ENCODE results near the gene TPMT.
A peak's percentile ranks its signal among the peaks of the same experiment; 100 is the strongest.
"Not testable (repeated sequence)": the region's sequence is repeated elsewhere in the genome, so short reads cannot be mapped to it uniquely, and the experiment has no call there.

The TPMT gene

DNA sequence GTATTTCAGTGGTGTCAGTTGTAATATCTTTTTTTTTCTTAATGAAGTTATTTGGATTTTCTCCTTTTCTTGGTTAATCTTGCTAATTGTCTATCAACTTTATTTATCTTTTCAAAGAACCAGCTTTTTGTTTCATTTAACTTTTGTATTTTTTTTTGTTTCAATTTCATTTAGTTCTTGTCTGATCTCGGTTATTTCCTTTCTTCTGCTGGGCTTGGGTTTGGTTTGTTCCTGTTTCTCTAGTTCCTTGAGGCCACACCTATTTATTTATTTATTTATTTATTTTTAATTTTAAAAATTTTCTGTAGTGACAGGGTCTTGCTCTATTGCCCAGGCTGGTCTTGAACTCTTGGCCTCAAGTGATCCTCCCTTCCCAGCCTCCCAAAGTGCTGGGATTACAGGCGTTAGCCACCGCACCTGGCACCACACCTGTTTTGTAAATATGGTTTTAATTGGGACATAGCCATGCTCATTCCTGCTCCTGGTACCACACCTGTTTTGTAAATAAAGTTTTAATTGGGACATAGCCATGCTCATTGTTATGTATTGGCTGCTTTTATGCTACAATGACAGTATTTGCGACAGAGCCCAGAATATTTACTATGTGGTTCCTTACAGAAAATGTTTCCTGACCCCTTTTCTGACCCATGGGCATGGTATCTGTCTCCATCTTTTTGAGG is 22.5 kb upstream of the TPMT start:
- H3K4me3 ChIP-seq (ENCODE audit: control insufficient read depth, low read depth, low read length), result no peak overlapping the region
- no peak for TF ChIP-seq CTCF (IDR thresholded peaks at IDR 0.05; ENCODE audit: control insufficient read depth, insufficient read depth, low read depth, low read length, missing control alignments)
- no peak for DNase-seq (ENCODE audit: low read depth)

GRCh38 chr6:18176198-18176597 is 21.3 kb upstream of the TPMT start:
- not testable (repeated sequence) for DNase-seq (ENCODE audit: low read depth); H3K4me3 ChIP-seq (ENCODE audit: control insufficient read depth, low read depth, low read length)

DNA sequence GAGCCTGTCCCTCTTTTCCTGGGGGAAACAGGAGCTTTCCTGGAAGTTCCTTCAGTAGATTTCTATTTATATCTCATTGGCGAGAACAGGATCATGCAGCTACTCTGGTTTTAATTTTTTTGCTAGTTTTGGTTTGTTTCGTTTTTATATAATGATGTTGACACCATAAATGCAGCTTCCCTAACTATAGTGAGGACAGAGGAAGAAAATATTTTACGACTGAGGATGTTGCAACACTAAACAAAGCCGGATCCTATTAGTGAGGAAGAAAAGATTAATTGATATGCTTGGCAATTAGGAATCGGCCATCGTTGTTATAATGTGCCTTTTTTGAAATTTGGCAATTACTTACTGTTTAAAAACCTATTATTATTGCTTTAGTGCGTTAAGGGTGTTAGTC is 17.0 kb upstream of the TPMT start:
- H3K4me3 ChIP-seq (ENCODE audit: control insufficient read depth, low read depth, low read length), result no peak overlapping the region
- no peak for DNase-seq (ENCODE audit: low read depth)
- no peak for TF ChIP-seq CTCF (IDR thresholded peaks at IDR 0.05; ENCODE audit: control insufficient read depth, insufficient read depth, low read depth, low read length, missing control alignments)

DNA sequence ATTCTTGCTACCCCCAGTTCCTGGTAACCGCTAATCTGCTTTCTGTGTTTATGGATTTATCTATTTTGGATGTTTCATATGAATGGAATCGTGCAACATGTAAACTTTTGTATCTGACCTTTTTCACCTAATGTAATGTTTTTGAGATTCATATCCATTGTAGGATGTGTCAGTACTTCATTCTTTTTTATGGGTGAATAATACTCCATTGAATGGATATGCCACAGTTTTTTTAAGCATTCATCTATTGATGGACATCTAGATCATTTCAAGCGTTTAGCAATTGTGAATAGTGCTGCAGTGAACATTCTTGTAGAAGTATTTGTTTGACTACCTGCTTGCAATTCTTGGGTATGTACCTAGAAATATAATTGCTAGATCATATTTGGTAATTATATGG is 13.4 kb upstream of the TPMT start:
- no peak for DNase-seq (ENCODE audit: low read depth)
- no peak overlapping the region for H3K4me3 ChIP-seq (ENCODE audit: control insufficient read depth, low read depth, low read length)
- TF ChIP-seq CTCF (IDR thresholded peaks at IDR 0.05; ENCODE audit: control insufficient read depth, insufficient read depth, low read depth, low read length, missing control alignments), result no peak

DNA sequence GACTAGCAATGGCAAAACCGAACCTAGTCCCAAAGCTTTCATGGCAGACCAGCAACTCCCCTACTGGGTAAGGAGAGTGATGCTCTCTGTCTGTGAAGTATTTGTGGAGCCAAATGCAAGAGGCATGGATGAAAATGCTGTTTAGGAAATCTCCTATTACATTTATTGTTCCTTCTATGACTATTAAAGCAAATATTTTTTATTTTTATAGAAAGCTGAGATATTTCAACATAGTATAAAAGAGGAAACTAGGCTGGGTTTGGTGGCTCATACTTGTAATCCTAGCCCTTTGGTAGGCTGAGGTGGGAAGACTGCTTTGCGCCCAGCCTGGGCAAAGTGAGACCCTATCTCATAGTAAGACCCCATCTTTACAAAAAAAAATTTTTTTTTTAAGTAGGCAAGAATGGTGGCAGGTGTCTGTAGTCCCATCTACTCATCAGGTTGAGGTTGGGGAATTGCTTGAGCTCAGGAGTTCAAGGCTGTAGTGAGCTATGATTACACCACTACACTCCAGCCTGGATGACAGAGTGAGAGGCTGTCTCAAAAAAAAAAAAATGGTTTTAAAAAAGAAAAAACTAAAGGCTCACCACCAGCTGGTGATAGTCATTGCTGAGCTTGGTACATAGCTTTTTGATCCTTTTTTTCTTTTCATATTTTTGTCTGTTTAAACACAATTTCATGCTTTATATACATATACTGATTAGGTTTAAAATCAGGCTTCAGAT is 11.6 kb upstream of the TPMT start:
- no peak overlapping the region for H3K4me3 ChIP-seq (ENCODE audit: control insufficient read depth, low read depth, low read length)
- TF ChIP-seq CTCF (IDR thresholded peaks at IDR 0.05; ENCODE audit: control insufficient read depth, insufficient read depth, low read depth, low read length, missing control alignments), result peak; percentile 8
- DNase-seq (ENCODE audit: low read depth), result peak; percentile 52

GRCh38 chr6:18165751-18166150 is 10.9 kb upstream of the TPMT start:
- no peak for DNase-seq (ENCODE audit: low read depth)
- H3K4me3 ChIP-seq (ENCODE audit: control insufficient read depth, low read depth, low read length), result no peak overlapping the region
- TF ChIP-seq CTCF (IDR thresholded peaks at IDR 0.05; ENCODE audit: control insufficient read depth, insufficient read depth, low read depth, low read length, missing control alignments), result no peak

GRCh38 chr6:18162401-18162800 is 7.5 kb upstream of the TPMT start:
- DNase-seq (ENCODE audit: low read depth), result no peak
- TF ChIP-seq CTCF (IDR thresholded peaks at IDR 0.05; ENCODE audit: control insufficient read depth, insufficient read depth, low read depth, low read length, missing control alignments), result no peak

More at GRCh38 chr6:18162401-18162800, 7.5 kb upstream of the TPMT start:
- no peak overlapping the region for H3K4me3 ChIP-seq (ENCODE audit: control insufficient read depth, low read depth, low read length)
